ENCODE results near the gene AMPD1.

The AMPD1 gene

DNA sequence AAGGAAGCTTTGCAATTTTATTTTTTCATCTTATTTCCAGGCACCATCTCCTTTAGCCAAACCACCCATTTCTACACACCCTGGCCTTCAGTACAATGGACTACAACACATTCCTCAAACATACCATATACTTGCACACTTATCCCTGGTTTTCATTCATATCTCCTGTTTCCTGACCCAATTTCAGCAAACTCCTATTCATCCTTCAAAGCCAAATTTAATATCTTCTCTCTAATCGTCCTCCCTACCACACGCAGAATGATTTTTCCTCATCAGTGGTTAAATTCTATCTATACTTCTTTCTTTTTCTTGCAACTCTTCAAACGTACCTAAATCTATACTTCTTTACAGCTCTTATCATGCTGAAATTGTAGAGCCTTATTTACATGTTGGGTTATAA lies 28.4 kb downstream of the AMPD1 start:
- DNase-seq, result no peak
- in situ Hi-C loops (cut with MboI; ENCODE audit: low pct_unique_long_range_greater_than_20kb, low sequenced_read_pairs), result no loop called here

DNA sequence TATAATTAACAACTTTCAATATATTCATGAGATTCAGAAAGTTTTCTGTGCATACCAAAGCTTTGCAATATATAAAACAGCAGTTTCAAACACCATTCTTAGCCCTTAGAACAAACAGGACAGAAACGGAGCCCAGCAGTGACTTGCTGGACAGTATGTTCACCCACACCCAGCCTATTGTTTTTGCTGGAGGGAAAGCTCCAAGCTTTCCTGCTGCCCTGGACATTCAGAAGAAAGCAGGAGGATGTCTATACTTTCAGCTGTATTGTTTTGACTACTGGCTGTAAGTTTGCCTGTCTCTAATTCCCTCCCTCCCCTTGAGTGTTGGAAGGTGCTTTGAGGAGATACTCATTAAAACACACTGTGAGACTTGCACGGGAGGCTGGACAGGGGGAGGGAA lies 35.1 kb downstream of the AMPD1 start:
- in situ Hi-C loops (cut with MboI; ENCODE audit: low pct_unique_long_range_greater_than_20kb, low sequenced_read_pairs), result no loop called here

GRCh38 chr1:114651893-114652292 lies 43.5 kb downstream of the AMPD1 start:
- no peak for DNase-seq
- in situ Hi-C loops (cut with MboI; ENCODE audit: low pct_unique_long_range_greater_than_20kb, low sequenced_read_pairs), result no loop called here

More for the DNA sequence above, 35.1 kb downstream of the AMPD1 start:
- DNase-seq, result no peak

GRCh38 chr1:114648503-114648902 lies 46.8 kb downstream of the AMPD1 start:
- DNase-seq, result no peak
- in situ Hi-C loops (cut with MboI; ENCODE audit: low pct_unique_long_range_greater_than_20kb, low sequenced_read_pairs), result no loop called here

GRCh38 chr1:114641377-114641776 lies 54.0 kb downstream of the AMPD1 start:
- in situ Hi-C loops (cut with MboI; ENCODE audit: low pct_unique_long_range_greater_than_20kb, low sequenced_read_pairs), result no loop called here
- DNase-seq, result no peak

GRCh38 chr1:114638910-114639309 lies 56.4 kb downstream of the AMPD1 start:
- no peak for DNase-seq
- in situ Hi-C loops (cut with MboI; ENCODE audit: low pct_unique_long_range_greater_than_20kb, low sequenced_read_pairs), result no loop called here

DNA sequence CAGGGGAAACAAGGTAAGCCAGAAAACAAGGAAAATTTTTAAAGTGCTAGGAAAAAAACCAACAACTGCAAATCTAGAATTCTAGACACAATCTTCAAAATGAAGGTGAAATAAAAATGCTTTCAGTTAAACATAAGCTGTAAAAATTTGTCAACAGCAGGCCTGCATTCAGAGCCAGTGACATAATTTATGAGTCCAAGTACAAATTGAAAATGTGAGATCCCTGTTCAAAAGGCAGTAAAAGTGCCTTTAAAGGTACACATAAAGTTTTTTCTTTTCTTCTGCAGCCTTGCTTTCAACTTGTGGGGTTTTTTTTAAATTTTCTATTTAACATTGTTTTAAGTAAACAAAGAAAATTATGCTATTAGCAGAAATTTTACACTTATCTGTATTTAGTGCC lies 62.9 kb downstream of the AMPD1 start:
- in situ Hi-C loops (cut with MboI; ENCODE audit: low pct_unique_long_range_greater_than_20kb, low sequenced_read_pairs), result no loop called here
- no peak for DNase-seq

GRCh38 chr1:114627107-114627506 lies 68.2 kb downstream of the AMPD1 start:
- in situ Hi-C loops (cut with MboI; ENCODE audit: low pct_unique_long_range_greater_than_20kb, low sequenced_read_pairs), result no loop called here
- DNase-seq, result no peak

DNA sequence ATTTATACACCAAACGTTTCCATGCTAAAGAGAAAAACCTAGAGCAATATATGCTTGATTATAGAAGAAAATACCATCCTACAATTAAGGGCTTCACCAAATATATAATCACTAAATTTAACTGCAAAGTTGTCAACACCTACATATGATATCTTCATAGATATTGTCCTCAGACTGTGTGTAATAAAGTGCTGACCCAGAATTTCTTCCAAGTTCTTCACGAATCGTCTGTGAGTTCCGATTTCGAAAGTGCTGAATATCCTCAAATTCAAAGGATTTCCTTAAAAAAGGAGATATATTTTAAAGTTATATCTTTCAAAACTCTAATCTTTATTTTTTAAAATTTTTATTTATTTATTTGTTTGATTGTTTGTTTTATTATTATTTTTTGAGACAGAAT lies 72.0 kb downstream of the AMPD1 start:
- in situ Hi-C loops (cut with MboI; ENCODE audit: low pct_unique_long_range_greater_than_20kb, low sequenced_read_pairs), result no loop called here

More for the DNA sequence above, 72.0 kb downstream of the AMPD1 start:
- DNase-seq, result no peak
